Thyroid gland (tissue), 4 donors: ENCODE results near the gene DENND2D. TPM values are rescaled to one million over a fixed set of nuclear protein-coding genes. Genes with fewer than 3 reads are reported as not detected.
A peak's percentile ranks its signal among the peaks of the same experiment; 100 is the strongest.

Experiments
- DNase-seq, 2 donors: peaks; one replicate each; pipeline ENCODE4 v3.0.0-alpha.2; 2019
- H3K27ac ChIP-seq, 3 donors: fragments of 200-600 bp; sonication (generic); 1 replicate in 2 of 3; 2 replicates in 1 of 3; pipeline ENCODE4 v1.5.1; 2016 to 2019; ENCODE audit warnings: mild to moderate bottlenecking in 1 of 3, moderate library complexity in 1 of 3
- H3K27me3 ChIP-seq: fragments of 200-600 bp; sonication (generic); one replicate; pipeline ENCODE4 v1.5.1; 2019
- H3K36me3 ChIP-seq, 2 donors: fragments of 200-600 bp; sonication (generic); one replicate each; pipeline ENCODE4 v1.5.1; 2016 to 2019
- H3K4me1 ChIP-seq, 2 donors: fragments of 200-600 bp; sonication (generic); one replicate each; pipeline ENCODE4 v1.5.1; 2017 to 2019
- H3K4me3 ChIP-seq, 3 donors: fragments of 200-600 bp; sonication (generic); replicated peaks in 1 of 3; 1 replicate in 2 of 3; 2 replicates in 1 of 3; pipeline ENCODE4 v1.5.1; 2016; ENCODE audit warnings: mild to moderate bottlenecking in 1 of 3
- H3K9me3 ChIP-seq: fragments of 200-600 bp; sonication (generic); one replicate; pipeline ENCODE4 v1.5.1; 2017
- POLR2A ChIP-seq, 2 donors: fragments of 450-650 bp; IDR thresholded peaks; one replicate each; pipeline ENCODE4 v1.6.1; 2017; ENCODE audit warnings: antibody characterized with exemption in 2 of 2, mild to moderate bottlenecking in 2 of 2, moderate library complexity in 1 of 2
- WGBS, 2 donors: methylation state at CpG; one replicate each; pipeline ENCODE4 v1.1.5; 2017; 5-methylcytosine and 5-hydroxymethylcytosine counted together
- intact Hi-C: fragments of 100-400 bp; cut with DNase I; formaldehyde crosslinking; loops from one replicate; pipeline ENCODE4 v1.15.1; 2023
- total RNA-seq, 4 donors: library from RNA; depleted of rRNA; stranded (reverse); fragments of >200 nt; gene quantifications; one replicate each; pipeline ENCODE4 v1.2.3, GENCODE V29; 2016
- TF ChIP-seq, protein P1 (sequence below), 6 experiments: fragments of 200-600 bp in 3 of 6; fragments of 450-650 bp in 3 of 6; sonication (generic) in 3 of 6; IDR thresholded peaks; one replicate each; pipeline ENCODE4 v1.5.1; 2016 to 2019; ENCODE audit warnings: antibody characterized with exemption in 6 of 6, mild to moderate bottlenecking in 2 of 6, inconsistent platforms in 1 of 6, moderate library complexity in 1 of 6

DENND2D gene
- total RNA-seq, 4 donors from 2014 or later: 45.1 to 53.3 (median 49.4) TPM

DNA sequence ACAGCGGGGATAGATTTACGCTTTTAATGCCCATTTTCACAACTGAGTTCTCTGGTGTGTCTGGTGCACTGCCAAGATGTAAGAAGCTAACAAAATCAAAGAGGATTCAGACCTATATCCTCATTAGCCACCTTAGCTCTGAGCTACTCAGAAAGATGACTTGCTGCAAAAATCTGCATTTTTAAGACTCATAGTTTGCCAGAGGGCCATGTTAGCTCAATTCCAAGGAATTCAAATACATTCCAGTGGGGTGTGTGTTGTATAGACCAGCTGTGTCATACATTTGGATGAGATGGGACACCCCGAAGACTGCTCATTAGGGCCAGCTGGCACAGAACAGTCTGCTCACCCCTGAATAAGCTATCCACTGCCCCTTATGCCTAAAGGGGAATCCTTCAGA, 8.9 kb downstream of the DENND2D start:
- TF ChIP-seq POLR2A (IDR thresholded peaks at IDR 0.05): no peak
- TF ChIP-seq, protein P1, sequence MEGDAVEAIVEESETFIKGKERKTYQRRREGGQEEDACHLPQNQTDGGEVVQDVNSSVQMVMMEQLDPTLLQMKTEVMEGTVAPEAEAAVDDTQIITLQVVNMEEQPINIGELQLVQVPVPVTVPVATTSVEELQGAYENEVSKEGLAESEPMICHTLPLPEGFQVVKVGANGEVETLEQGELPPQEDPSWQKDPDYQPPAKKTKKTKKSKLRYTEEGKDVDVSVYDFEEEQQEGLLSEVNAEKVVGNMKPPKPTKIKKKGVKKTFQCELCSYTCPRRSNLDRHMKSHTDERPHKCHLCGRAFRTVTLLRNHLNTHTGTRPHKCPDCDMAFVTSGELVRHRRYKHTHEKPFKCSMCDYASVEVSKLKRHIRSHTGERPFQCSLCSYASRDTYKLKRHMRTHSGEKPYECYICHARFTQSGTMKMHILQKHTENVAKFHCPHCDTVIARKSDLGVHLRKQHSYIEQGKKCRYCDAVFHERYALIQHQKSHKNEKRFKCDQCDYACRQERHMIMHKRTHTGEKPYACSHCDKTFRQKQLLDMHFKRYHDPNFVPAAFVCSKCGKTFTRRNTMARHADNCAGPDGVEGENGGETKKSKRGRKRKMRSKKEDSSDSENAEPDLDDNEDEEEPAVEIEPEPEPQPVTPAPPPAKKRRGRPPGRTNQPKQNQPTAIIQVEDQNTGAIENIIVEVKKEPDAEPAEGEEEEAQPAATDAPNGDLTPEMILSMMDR (IDR thresholded peaks at IDR 0.05): no peak
- Histone ChIP-seq H3K4me3 (no peak overlapping the region), H3K36me3 (peaks cover 8 to 17% of the 10 kb centered on the region in 2 donors), H3K27ac (peak overlapping the region in 1 of 3 donors; percentile 20), H3K4me1 (peaks cover 0 to 16% of the 10 kb centered on the region in 2 donors), H3K27me3 (no peaks in the 10 kb centered on the region), H3K9me3 (no peaks in the 10 kb centered on the region)
- intact Hi-C loops: no loop called here
- no peak for DNase-seq
- 52 to 63% methylated on average over 3 of the region's 3 CpGs for WGBS, 2 donors

DNA sequence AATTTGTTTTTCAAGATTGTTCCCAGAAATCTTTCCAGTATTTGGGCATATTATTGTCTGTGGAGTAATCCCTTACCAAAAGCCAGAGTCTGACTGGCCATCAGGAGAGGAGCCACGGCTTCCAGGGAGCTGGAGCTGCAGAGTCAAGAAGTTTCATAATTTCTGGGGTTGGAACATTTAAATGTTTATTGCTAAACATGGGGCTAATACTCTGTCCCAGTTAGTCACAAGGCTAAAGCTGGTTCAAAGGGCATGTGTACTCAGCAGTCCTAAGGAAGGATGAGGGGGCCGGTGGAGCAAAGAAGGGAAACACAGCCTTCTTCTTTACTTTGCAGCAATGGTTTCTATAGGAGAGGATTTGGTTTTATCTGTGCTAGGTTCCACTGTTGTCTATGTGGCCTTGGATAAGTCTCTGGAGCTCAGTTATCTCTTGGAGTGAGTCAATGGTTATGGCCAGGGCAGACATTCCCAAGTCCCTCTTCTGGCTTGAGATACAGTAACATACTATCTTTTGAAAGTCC, 9.5 kb downstream of the DENND2D start:
- DNase-seq: no peak
- TF ChIP-seq POLR2A (IDR thresholded peaks at IDR 0.05): no peak
- TF ChIP-seq, protein P1 (IDR thresholded peaks at IDR 0.05): no peak
- Histone ChIP-seq H3K27me3 (no peaks in the 10 kb centered on the region), H3K4me3 (no peak overlapping the region), H3K27ac (no peak overlapping the region), H3K9me3 (no peaks in the 10 kb centered on the region), H3K36me3 (peaks cover 8 to 22% of the 10 kb centered on the region in 2 donors), H3K4me1 (peaks cover 0 to 16% of the 10 kb centered on the region in 2 donors)
- WGBS, 2 donors: 75 to 89% methylated on average over 2 of the region's 2 CpGs
- intact Hi-C loops: no loop called here

DNA sequence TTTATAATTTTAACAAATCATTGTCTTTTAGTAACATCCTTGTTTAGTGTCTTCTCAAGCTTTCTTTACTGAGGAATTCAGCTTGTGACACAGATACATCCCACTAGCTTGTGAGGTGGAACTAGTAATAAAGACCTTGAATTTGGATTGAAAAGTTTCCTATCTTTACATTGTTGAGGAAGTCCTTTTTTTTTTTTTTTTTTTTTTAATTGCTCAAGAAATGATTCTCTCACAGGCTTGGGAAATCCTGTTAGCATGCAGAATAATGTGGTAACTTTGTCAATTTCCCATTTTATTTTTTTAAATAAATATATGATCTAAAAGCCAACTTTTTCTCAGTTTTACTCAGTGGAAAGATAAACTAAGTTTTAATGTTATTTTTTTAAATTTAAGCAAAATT, 15.8 kb downstream of the DENND2D start:
- TF ChIP-seq, protein P1 (IDR thresholded peaks at IDR 0.05): no peak
- no peak for TF ChIP-seq POLR2A (IDR thresholded peaks at IDR 0.05)
- Histone ChIP-seq H3K4me1 (no peaks in the 10 kb centered on the region), H3K27me3 (no peaks in the 10 kb centered on the region), H3K27ac (no peak overlapping the region), H3K36me3 (peaks cover 18 to 39% of the 10 kb centered on the region in 2 donors), H3K9me3 (no peaks in the 10 kb centered on the region), H3K4me3 (no peak overlapping the region)
- intact Hi-C loops: no loop called here
- DNase-seq: no peak

DNA sequence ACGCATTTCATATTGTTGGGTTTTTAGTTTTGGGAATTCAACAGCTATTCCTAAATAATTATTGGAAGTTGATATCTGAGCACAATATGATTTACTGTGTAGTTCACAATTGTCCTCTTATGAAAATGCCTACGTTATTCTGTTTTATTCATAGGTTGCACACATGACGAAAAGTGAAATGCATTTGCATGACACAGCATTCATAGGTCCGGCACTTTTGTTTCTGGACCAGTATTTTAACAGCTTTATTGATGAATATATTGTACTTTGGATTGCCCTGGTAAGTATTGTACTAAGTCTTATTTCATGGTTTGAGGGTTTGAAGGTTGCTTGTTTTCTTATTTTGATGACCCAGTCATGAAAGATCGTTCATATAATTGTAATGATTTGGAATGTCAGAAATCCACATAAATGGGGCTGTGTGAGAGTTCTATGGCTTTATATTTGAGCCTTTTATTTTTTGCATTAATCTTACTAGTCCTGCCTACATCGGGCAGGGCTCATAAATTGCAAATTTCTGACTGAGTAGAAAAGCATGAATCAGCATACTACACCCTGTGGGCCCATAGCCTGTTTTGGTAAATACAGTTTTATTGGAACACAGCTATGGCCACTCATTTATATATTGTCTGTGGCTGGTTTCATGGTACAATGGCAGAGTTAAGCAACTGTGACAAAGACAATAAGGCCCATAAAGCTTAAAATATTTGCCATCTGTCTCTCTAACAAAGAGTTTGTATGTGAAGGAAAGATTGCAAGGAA, 17.0 kb downstream of the DENND2D start:
- TF ChIP-seq, protein P1 (IDR thresholded peaks at IDR 0.05): no peak
- TF ChIP-seq POLR2A (IDR thresholded peaks at IDR 0.05): no peak
- no peak overlapping the region for H3K4me3 ChIP-seq
- no peak for DNase-seq
- no peaks in the 10 kb centered on the region for H3K4me1 ChIP-seq
- no peak overlapping the region for H3K27ac ChIP-seq
- intact Hi-C loops: no loop called here
- WGBS, 2 donors: 96% methylated on average over 6 of the region's 6 CpGs
- H3K36me3 ChIP-seq: peaks cover 18 to 39% of the 10 kb centered on the region in 2 donors
- H3K9me3 ChIP-seq: no peaks in the 10 kb centered on the region
- H3K27me3 ChIP-seq: no peaks in the 10 kb centered on the region

DNA sequence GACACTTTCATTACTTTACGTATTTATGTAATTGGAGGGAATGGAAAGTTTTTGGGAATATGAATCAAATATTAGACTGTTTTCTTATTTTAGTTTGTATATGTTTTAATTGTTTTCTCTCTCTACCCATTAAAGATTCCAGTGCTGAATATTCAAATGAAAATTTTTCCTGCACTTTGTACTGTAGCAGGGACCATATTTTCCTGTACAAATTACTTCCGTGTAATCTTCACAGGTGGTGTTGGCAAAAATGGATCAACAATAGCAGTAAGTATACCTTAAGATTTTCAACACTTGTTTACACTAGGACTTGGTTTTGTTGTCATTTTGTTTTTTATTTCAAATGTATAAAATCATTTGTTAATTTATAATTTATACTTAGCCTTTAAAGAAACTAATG, 18.4 kb downstream of the DENND2D start:
- intact Hi-C loops: no loop called here
- no peak overlapping the region for H3K4me3 ChIP-seq
- no peak overlapping the region for H3K27ac ChIP-seq
- H3K27me3 ChIP-seq: no peaks in the 10 kb centered on the region
- WGBS, 2 donors: 96 to 97% methylated on average over 2 of the region's 2 CpGs
- TF ChIP-seq, protein P1 (IDR thresholded peaks at IDR 0.05): no peak
- TF ChIP-seq POLR2A (IDR thresholded peaks at IDR 0.05): no peak
- H3K4me1 ChIP-seq: no peaks in the 10 kb centered on the region
- H3K36me3 ChIP-seq: peaks cover 11 to 28% of the 10 kb centered on the region in 2 donors
- no peak for DNase-seq
- H3K9me3 ChIP-seq: no peaks in the 10 kb centered on the region
